Measurements from ENCODE around the gene CMSS1. TPM values are rescaled to one million over a fixed set of nuclear protein-coding genes. Genes with fewer than 3 reads are reported as not detected.
A peak's percentile ranks its signal among the peaks of the same experiment; 100 is the strongest.
"Not testable (repeated sequence)": the region's sequence is repeated elsewhere in the genome, so short reads cannot be mapped to it uniquely, and the experiment has no call there.

Gene CMSS1
- total RNA-seq, 4 donors from 2014 or later, result 1.8 to 41.2 (median 17.0) TPM

DNA sequence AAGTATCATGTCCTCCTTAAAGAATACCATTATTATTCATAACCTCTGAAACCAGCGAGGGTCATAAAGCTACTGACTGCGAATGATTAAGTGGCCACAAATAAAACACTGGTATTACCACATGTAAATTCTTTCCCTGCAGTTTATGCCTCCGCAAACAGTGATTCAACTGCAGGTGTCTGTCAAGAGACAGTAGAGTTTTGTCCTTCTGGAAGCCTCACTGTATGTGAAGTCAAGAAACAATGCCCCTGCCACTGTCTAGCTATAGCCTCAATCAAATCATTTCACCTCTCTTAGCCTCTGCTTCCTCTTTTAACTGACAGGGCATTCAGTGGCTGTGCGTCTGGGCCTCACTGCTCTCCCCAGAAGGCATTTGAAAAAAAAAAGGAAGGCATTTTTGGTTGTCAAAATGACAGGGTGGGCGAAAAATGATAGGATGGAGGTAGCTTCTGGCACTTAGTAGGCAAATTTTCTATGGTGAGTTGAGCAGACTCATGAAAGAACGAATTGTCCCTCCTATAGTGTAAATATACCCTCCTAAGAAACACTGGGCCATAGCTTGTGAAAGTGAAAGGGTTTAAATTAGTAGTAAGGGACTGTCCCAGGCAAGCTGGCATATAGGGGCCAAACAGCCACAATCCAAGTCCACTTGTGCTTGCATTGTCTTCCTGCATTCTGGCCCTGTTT lies 229.9 kb downstream of the CMSS1 start:
- peak overlapping the region; percentile 91 to 96 for H3K27ac ChIP-seq
- H3K4me1 ChIP-seq, result peaks cover 0 to 7% of the 10 kb centered on the region in 2 donors
- no peaks in the 10 kb centered on the region for H3K27me3 ChIP-seq
- TF ChIP-seq, protein P1, sequence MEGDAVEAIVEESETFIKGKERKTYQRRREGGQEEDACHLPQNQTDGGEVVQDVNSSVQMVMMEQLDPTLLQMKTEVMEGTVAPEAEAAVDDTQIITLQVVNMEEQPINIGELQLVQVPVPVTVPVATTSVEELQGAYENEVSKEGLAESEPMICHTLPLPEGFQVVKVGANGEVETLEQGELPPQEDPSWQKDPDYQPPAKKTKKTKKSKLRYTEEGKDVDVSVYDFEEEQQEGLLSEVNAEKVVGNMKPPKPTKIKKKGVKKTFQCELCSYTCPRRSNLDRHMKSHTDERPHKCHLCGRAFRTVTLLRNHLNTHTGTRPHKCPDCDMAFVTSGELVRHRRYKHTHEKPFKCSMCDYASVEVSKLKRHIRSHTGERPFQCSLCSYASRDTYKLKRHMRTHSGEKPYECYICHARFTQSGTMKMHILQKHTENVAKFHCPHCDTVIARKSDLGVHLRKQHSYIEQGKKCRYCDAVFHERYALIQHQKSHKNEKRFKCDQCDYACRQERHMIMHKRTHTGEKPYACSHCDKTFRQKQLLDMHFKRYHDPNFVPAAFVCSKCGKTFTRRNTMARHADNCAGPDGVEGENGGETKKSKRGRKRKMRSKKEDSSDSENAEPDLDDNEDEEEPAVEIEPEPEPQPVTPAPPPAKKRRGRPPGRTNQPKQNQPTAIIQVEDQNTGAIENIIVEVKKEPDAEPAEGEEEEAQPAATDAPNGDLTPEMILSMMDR (IDR thresholded peaks at IDR 0.05), result no peak
- no peak for TF ChIP-seq POLR2A (IDR thresholded peaks at IDR 0.05)
- intact Hi-C loops (cut with DNase I; ENCODE audit: low total_unique reads), result no loop called here
- no peak overlapping the region for H3K4me3 ChIP-seq
- no peaks in the 10 kb centered on the region for H3K36me3 ChIP-seq
- H3K9me3 ChIP-seq, result no peaks in the 10 kb centered on the region
- peak in 1 of 2 donors; percentile 51 for DNase-seq

- Histone ChIP-seq H3K36me3 (no peaks in the 10 kb centered on the region), H3K4me1 (peaks cover 0 to 7% of the 10 kb centered on the region in 2 donors), H3K9me3 (no peaks in the 10 kb centered on the region), H3K27ac (peak overlapping the region; percentile 91 to 96), H3K27me3 (no peaks in the 10 kb centered on the region), H3K4me3 (no peak overlapping the region)
- DNase-seq, result no peak
- TF ChIP-seq, protein P1 (IDR thresholded peaks at IDR 0.05), result no peak
- no peak for TF ChIP-seq POLR2A (IDR thresholded peaks at IDR 0.05)
- intact Hi-C loops (cut with DNase I; ENCODE audit: low total_unique reads), result no loop called here
Measured at GRCh38 chr3:100048248-100048647, 230.6 kb downstream of the CMSS1 start.

DNA sequence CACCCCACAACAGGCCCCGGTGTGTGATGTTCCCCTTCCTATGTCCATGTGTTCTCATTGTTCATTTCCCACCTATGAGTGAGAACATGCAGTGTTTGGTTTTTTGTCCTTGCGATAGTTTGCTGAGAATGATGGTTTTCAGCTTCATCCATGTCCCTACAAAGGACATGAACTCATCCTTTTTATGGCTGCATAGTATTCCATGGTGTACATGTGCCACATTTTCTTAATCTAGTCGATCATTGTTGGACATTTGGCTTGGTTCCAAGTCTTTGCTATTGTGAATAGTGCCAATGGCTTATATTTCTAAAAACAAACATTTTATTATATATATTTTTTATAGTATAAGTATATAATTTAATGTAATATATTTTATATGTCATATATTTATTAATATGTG lies 233.9 kb downstream of the CMSS1 start:
- H3K36me3 ChIP-seq; DNase-seq; H3K27me3 ChIP-seq; H3K4me1 ChIP-seq; intact Hi-C loops (cut with DNase I; ENCODE audit: low total_unique reads); H3K4me3 ChIP-seq; H3K9me3 ChIP-seq; H3K27ac ChIP-seq: not testable (repeated sequence)

GRCh38 chr3:100053951-100054620 lies 236.4 kb downstream of the CMSS1 start:
- Histone ChIP-seq H3K9me3 (no peaks in the 10 kb centered on the region), H3K4me1 (no peaks in the 10 kb centered on the region), H3K27me3 (no peaks in the 10 kb centered on the region), H3K36me3 (no peaks in the 10 kb centered on the region), H3K4me3 (no peak overlapping the region), H3K27ac (no peak overlapping the region)
- DNase-seq, result no peak
- no peak for TF ChIP-seq POLR2A (IDR thresholded peaks at IDR 0.05)
- TF ChIP-seq, protein P1 (IDR thresholded peaks at IDR 0.05), result no peak
- intact Hi-C loops (cut with DNase I; ENCODE audit: low total_unique reads), result no loop called here

- no peaks in the 10 kb centered on the region for H3K9me3 ChIP-seq
- intact Hi-C loops (cut with DNase I; ENCODE audit: low total_unique reads), result no loop called here
- H3K27me3 ChIP-seq, result no peaks in the 10 kb centered on the region
- DNase-seq, result no peak
- TF ChIP-seq, protein P1 (IDR thresholded peaks at IDR 0.05), result peak in 1 of 4 experiments; percentile 8
- no peak for TF ChIP-seq POLR2A (IDR thresholded peaks at IDR 0.05)
- H3K27ac ChIP-seq, result no peak overlapping the region
- no peaks in the 10 kb centered on the region for H3K4me1 ChIP-seq
- H3K4me3 ChIP-seq, result no peak overlapping the region
- H3K36me3 ChIP-seq, result no peaks in the 10 kb centered on the region
Measured at GRCh38 chr3:100057716-100058575, 240.3 kb downstream of the CMSS1 start.

Measured in uterus (tissue), 4 donors.